NCI-H82 treated with DMSO at 0.1 percent for 48 hours (cell line): ENCODE measurements around the gene TNFRSF1B.
A peak's percentile ranks its signal among the peaks of the same experiment; 100 is the strongest.
"Not testable (repeated sequence)": the region's sequence is repeated elsewhere in the genome, so short reads cannot be mapped to it uniquely, and the experiment has no call there.

Experiments used
- DNase-seq: peaks from one replicate; lab custom pipeline; 2025; ENCODE audit not compliant: unreplicated experiment; lab: John Stamatoyannopoulos, UW

Gene TNFRSF1B

GRCh38 chr1:12215118-12215961 is 48.5 kb downstream of the TNFRSF1B start:
- DNase-seq: no peak

DNA sequence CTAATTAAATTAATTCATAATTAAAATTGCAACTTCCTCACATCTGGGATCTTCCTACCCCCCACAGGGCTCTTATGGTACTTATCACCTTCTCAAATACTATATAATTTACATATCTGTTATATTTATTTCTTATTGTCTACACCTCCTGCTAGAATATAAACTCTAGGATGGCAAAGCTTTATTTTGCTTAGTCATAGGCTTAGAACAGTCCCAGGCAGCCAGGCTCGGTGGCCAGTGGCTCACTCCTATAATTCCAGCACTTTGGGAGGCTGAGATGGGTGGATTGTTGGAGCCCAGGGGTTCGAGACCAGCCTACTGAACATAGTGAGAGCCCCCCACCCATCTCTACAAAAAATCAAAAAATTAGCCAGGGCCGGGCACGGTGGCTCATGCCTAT is 53.0 kb downstream of the TNFRSF1B start:
- no peak for DNase-seq

DNA sequence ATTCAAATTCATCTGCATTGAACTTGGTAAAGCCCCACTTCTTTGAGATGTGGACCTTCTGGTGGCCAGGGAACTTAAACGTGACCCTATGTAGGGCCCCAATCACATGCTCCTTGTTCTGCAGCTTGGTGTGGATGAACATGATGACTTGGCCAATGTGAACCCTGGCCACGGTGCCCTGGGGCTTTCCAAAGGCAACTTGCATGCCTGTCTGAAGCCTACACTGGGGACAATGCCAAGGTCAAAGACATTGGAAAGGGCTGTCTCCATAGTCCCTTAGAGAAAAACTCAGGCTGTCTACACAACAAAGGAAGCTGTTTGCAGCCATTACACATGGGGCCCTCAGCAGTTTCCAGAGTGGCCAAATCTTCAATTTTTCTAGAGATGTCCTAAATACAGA is 54.1 kb downstream of the TNFRSF1B start:
- DNase-seq: no peak

GRCh38 chr1:12222700-12223099 is 55.9 kb downstream of the TNFRSF1B start:
- not testable (repeated sequence) for DNase-seq

DNA sequence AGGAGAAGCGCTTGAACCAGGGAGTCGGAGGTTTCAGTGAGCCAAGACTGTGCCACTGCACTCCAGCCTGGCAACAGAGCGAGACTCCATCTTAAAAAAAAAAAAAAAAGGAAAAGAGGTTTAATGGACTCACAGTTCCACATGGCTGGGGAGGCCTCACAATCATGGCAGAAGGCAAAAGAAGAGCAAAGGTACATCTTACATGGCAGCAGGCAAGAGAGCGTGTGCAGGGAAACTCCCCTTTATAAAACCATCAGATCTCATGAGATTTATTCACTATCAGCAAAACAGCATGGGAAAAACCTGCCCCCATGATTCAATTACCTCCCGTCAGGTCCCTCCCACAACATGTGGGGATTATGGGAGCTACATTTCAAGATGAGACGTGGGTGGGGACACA is 57.3 kb downstream of the TNFRSF1B start:
- not testable (repeated sequence) for DNase-seq

DNA sequence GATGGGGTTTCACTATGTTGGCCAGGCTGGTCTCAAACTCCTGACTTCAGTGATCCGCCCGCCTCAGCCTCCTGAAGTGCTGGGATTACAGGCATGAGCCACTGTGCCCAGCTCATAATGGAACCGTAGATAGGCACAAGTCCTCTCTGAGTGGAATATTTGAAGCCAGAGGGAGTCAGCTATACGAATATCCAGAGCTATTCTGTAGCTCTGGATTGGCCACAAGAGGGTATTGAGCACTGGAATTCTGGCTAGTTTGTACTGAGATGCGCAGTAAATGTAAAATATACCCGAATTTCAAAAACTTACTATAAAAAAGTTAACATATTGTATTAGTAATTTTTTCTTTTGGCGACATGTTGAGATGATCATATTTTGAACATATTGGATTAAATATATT is 62.2 kb downstream of the TNFRSF1B start:
- no peak for DNase-seq

DNA sequence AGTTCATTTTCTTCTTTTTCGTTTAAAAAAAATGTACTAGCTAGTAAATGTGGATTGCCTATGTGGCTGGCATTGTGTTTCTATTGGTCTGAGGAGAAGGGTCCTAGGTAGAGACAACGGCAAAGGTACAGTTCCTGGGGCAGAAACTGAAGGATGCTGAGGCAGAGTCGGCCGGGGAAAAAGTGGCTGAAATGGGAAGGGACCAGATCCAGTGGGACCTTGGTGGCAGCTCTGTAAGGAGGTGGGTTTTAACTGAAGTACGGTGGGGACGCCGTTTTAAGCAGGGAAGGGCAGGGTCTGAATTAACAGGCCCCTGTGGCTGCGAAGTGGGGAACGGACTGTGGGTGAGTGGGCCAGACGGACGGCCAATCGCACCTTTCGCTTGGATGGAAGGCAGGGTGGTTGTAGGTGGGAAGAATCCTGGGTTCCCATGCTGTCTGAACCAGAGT is 62.6 kb downstream of the TNFRSF1B start:
- DNase-seq: no peak

DNA sequence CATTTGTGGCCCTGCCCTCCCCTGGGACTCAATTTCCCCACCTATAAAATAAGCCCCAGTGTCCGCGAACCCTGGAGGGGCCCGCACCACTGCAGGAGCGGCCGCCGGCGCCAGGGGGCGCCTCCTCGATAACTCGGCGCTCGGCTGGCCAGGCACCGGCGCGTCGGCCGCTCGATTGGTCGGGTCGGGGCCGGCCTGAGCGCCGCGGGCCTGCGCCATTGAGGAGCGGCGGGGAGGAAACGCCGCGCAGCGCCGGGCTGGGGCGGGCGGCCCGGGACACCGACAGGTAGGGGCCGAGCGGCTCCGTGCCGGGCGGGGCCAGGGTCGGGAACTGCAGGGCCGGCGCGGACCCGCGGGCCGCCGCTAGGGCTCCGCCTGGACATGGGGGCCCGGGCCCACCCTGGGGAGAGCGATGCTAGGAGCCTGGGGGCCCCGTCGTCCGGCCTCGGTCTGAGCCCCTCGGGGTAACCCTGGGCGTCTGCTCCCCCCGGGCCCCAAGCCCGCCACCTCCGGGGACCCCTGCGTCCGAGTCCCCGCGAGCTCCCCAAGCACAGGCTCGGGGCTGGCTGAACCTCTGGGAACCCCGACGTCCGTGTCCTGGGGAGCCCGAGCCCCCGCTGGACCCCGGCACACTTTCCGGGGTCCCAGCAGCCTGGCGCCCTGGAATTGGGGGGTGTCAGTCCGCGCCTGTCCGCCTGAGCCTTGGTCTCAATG is 63.2 kb downstream of the TNFRSF1B start, which contains the start of gene VPS13D:
Gene VPS13D (plus strand): TSS at position 196 of the 714 bp plus-strand sequence. CDS start 4,237 bp downstream, outside the sequence.
- peak; percentile 3 for DNase-seq

GRCh38 chr1:12230549-12231275 is 63.9 kb downstream of the TNFRSF1B start:
- DNase-seq: no peak

DNA sequence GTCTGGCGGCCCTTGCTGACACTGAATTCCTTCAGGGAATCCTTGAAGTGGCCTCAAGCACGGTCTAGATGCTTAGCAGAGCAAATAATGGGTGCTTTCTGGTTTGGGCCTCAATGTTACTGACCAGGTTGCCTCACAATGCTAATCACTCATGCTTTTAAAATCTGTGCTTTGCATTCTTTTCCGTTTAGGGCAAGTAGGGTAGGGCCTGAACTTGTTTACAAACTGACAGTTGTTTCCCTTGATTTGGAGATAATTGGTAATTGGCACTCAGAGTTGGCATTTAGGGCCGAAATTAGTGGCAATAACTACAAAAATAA is 64.4 kb downstream of the TNFRSF1B start:
- no peak for DNase-seq

DNA sequence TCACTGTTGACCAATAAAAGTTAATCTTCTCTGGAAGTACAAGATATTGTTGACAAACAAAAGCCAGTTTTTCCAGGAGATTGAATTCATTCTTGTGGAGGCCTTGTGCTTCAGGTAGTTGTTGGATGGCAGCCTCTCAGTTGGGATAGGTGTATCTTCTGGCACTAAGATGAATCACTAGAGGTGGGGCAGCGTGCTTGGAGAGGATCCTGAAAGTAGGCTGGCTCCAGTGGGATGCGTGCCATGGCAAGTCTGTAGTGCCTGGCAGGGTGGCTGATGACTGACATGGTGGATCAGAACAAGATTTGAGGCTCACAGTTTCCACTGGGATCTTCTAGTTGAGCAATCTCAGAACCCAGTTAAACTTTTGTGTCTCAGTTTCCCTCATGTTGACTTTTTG is 65.4 kb downstream of the TNFRSF1B start:
- no peak for DNase-seq

GRCh38 chr1:12244078-12244477 is 77.3 kb downstream of the TNFRSF1B start:
- no peak for DNase-seq

GRCh38 chr1:12244585-12244984 is 77.8 kb downstream of the TNFRSF1B start:
- DNase-seq: no peak

GRCh38 chr1:12245116-12245515 is 78.3 kb downstream of the TNFRSF1B start:
- no peak for DNase-seq

DNA sequence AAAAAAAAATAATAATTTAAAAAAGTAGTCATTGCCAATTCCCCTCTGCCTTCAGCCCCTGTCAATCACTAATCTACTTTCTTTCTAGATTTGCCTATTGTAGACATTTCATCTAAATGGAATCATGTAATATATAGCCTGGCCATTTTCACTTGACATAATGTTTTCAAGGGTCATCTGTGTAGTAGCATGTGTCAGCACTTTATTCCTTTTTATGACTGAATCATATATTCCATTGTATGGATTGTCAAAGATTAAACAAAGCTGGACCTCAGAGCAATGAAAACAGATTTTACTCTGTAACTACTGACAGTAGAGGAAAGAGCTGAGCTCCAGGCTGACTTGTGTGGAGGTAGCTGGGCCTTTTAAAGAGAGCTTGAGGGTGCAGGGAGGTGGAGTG is 78.9 kb downstream of the TNFRSF1B start:
- no peak for DNase-seq

DNA sequence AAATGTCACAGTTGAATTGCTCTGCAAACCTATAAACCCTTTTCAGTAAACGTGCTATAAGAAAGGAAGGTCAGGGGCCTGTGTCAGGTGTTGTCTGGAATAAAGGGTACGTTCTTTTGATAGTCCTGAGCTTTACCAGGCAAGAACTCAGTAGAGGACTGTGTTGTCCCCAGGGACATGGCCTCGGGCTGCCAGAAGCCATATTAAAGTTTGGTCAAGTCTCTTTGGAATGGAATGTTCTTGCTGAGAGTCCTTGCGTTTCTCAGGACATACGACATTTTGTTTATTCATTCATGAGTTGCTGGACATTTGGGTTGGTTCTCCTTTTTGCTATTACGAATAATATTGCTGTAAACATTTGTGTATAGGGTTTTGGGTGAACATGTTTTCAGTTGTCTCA is 79.8 kb downstream of the TNFRSF1B start:
- DNase-seq: no peak

DNA sequence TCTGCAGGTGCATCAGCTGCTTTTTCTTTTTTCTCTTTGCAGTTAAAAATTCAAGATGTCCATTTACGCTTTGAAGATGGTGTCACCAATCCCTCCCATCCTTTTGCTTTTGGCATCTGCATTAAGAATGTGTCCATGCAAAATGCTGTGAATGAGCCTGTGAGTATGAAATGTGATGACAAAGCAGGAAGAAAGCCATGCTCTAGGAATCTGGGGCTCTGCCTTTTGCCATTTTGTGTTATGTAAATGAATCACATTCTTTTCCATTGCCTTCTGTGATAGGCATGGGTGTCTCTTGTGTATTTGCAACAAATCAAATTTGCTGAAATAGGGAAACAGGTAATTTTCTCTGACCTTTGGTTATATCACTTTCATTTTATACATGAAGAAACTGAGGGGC is 82.4 kb downstream of the TNFRSF1B start:
- no peak for DNase-seq

- DNase-seq: no peak
Measured at GRCh38 chr1:12249748-12250147, 83.0 kb downstream of the TNFRSF1B start.

DNA sequence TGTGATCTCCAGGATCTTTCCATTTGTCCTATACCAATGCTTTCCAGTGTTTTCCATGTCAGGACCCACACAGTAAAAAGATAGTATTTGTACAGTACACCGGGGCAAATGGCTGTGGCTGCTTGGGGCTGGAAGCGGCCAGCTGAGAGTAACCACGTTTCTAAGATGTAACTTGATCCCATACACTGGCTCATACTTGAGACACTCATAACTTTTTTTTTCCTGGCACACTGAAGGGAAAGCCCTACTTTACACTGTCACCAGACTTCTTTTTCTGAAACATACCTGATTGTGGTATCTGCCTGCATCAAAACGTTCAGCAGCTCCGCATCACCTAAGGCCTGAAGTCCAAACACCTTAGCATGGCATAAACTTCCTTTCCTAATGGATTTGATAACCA is 84.7 kb downstream of the TNFRSF1B start:
- DNase-seq: no peak

DNA sequence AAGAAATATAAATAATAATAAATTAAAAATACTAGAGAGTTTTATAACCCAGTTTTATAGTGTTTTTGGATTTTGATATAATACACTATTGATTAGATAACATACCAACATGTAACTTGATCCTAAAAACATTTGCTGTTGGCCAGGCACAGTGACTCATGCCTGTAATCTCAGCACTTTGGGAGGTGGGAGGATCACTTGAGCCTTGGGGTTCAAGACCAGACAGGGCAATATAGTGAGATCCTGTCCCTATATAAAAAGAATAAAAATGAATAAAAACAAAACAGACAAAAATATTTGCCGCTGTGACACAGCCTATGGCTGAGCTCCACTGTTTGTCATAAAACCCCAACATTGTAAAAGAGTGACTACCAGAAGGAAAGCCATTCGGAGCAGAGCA is 89.1 kb downstream of the TNFRSF1B start:
- DNase-seq: no peak

- DNase-seq: peak; percentile 9
Measured at GRCh38 chr1:12258272-12258671, 91.5 kb downstream of the TNFRSF1B start.
